HepG2 (cell line): ENCODE data around the gene SIX3. TPM values are rescaled to one million over a fixed set of nuclear protein-coding genes. Genes with fewer than 3 reads are reported as not detected.

Source experiments
- AGO1 ChIP-seq: fragments of 200-400 bp; formaldehyde crosslinking; IDR thresholded peaks from 2 replicates; pipeline ENCODE4 v1.6.1; 2017; ENCODE audit warnings: mild to moderate bottlenecking, low read depth, low read length, moderate library complexity; ENCODE audit not compliant: poor library complexity, severe bottlenecking
- ARHGAP35 ChIP-seq: sonication (generic); formaldehyde crosslinking; IDR thresholded peaks from 2 replicates; pipeline ENCODE4 v1.9.0; 2022; ENCODE audit warnings: mild to moderate bottlenecking, inconsistent platforms, moderate library complexity, missing genetic modification reagents, borderline replicate concordance
- CCDC6 ChIP-seq: sonication (generic); formaldehyde crosslinking; IDR thresholded peaks from 2 replicates; pipeline ENCODE4 v1.8.1; 2022; ENCODE audit warnings: mild to moderate bottlenecking, missing genetic modification reagents, moderate library complexity
- E2F1 ChIP-seq: sonication (generic); formaldehyde crosslinking; IDR thresholded peaks from 2 replicates; pipeline ENCODE4 v1.5.0; 2020; ENCODE audit warnings: missing genetic modification reagents
- FOXC1 ChIP-seq: sonication (generic); formaldehyde crosslinking; IDR thresholded peaks from 2 replicates; pipeline ENCODE4 v1.8.0; 2022; ENCODE audit warnings: mild to moderate bottlenecking, missing genetic modification reagents, borderline replicate concordance
- GTF3A ChIP-seq: sonication (generic); formaldehyde crosslinking; conservative IDR thresholded peaks from 2 replicates; pipeline ENCODE4 v1.4.0; 2020; ENCODE audit warnings: mild to moderate bottlenecking, missing genetic modification reagents
- HMG20B ChIP-seq: conservative IDR thresholded peaks from 2 replicates; pipeline ENCODE4 v1.6.1; 2016; ENCODE audit warnings: missing genetic modification reagents, missing compliant biosample characterization
- MAZ ChIP-seq, 2 experiments: sonication (generic) in 1 of 2; formaldehyde crosslinking in 1 of 2; IDR thresholded peaks; 2 replicates each; pipeline versions ENCODE4 v1.5.0 to v1.6.1; 2012 to 2020; ENCODE audit warnings: low read depth in 2 of 2, mild to moderate bottlenecking in 2 of 2, borderline replicate concordance in 1 of 2, improper control_type of control experiment in 1 of 2, low read length in 1 of 2, missing genetic modification reagents in 1 of 2, moderate library complexity in 1 of 2
- NCOA2 ChIP-seq: sonication (generic); formaldehyde crosslinking; IDR thresholded peaks from 2 replicates; pipeline ENCODE4 v1.8.0; 2022; ENCODE audit warnings: inconsistent platforms
- POLR2A ChIP-seq, 2 experiments: IDR thresholded peaks; 2 replicates each; pipeline ENCODE4 v1.6.1; 2011; ENCODE audit warnings: low read depth in 2 of 2, low read length in 2 of 2, mild to moderate bottlenecking in 1 of 2, moderate library complexity in 1 of 2; ENCODE audit not compliant: insufficient read depth in 1 of 2
- SALL1 ChIP-seq: sonication (generic); formaldehyde crosslinking; IDR thresholded peaks from 2 replicates; pipeline ENCODE4 v1.8.0; 2022; ENCODE audit warnings: mild to moderate bottlenecking, missing genetic modification reagents
- SIN3A ChIP-seq: IDR thresholded peaks from 2 replicates; pipeline ENCODE4 v1.6.1; 2011; ENCODE audit warnings: low read depth, mild to moderate bottlenecking, control low read depth, low read length, borderline replicate concordance
- SKIL ChIP-seq: sonication (generic); formaldehyde crosslinking; IDR thresholded peaks from 2 replicates; pipeline ENCODE4 v1.8.0; 2022; ENCODE audit warnings: missing genetic modification reagents, mild to moderate bottlenecking, moderate library complexity, borderline replicate concordance
- TBX3 ChIP-seq: fragments of 450-650 bp; IDR thresholded peaks from 2 replicates; pipeline ENCODE4 v1.6.1; 2017; ENCODE audit warnings: antibody characterized with exemption, mild to moderate bottlenecking, inconsistent platforms, borderline replicate concordance
- ZNF230 ChIP-seq: sonication (generic); formaldehyde crosslinking; IDR thresholded peaks from 2 replicates; pipeline ENCODE4 v1.4.0; 2020; ENCODE audit warnings: mild to moderate bottlenecking, missing genetic modification reagents
- ZNF552 ChIP-seq: sonication (generic); formaldehyde crosslinking; IDR thresholded peaks from 2 replicates; pipeline ENCODE4 v1.9.0; 2022; ENCODE audit warnings: missing genetic modification reagents, mild to moderate bottlenecking, borderline replicate concordance
- ZNF704 ChIP-seq: sonication (generic); formaldehyde crosslinking; IDR thresholded peaks from 2 replicates; pipeline ENCODE4 v1.8.1; 2023; ENCODE audit warnings: mild to moderate bottlenecking, inconsistent platforms, moderate library complexity, missing genetic modification reagents, borderline replicate concordance
- ZNF710 ChIP-seq: sonication (generic); formaldehyde crosslinking; IDR thresholded peaks from 2 replicates; pipeline ENCODE4 v1.5.0; 2020; ENCODE audit warnings: mild to moderate bottlenecking, missing genetic modification reagents, borderline replicate concordance
- ZNF737 ChIP-seq: sonication (generic); formaldehyde crosslinking; IDR thresholded peaks from 2 replicates; pipeline ENCODE4 v1.5.0; 2020; ENCODE audit warnings: missing genetic modification reagents, mild to moderate bottlenecking, borderline replicate concordance
- polyA plus RNA-seq, 8 experiments: library from polyadenylated mRNA; depleted of rRNA in 3 of 8; stranded (reverse) in 7 of 8; unstranded in 1 of 8; fragments of >200 nt; fragmentation: Illumina TruSeq in 4 of 8; extraction: Trizol in 4 of 8; gene quantifications; 2 replicates each; pipeline versions ENCODE4 v1.2.1 to v1.2.3, GENCODE V29; 2011 to 2016; ENCODE audit warnings: low read depth in 4 of 8, missing spikeins in 1 of 8, mixed read lengths in 1 of 8; ENCODE audit not compliant: insufficient read depth in 1 of 8
- total RNA-seq, 5 experiments: library from RNA; depleted of rRNA; stranded (reverse); fragments of >200 nt; fragmentation: Illumina TruSeq; extraction: Trizol; gene quantifications; 2 replicates each; pipeline ENCODE4 v1.2.3, GENCODE V29; 2016; ENCODE audit warnings: low read depth in 1 of 5

SIX3 gene
- total and polyA plus RNA-seq, 2 of the 13 experiments (the other 11 are each of a cell fraction or from before 2014, with no cell fraction given) = not detected

- TF ChIP-seq AGO1 = peak; percentile 24
- TF ChIP-seq NCOA2 (CRISPR knock-in tag) = no peak
- no peak for TF ChIP-seq HMG20B (CRISPR knock-in tag)
- TF ChIP-seq E2F1 (CRISPR knock-in tag) = no peak; the same call in 1 of the 2 replicates
- TF ChIP-seq TBX3 = no peak
- TF ChIP-seq SKIL (CRISPR knock-in tag) = no peak
- TF ChIP-seq SIN3A = no peak
- no peak for TF ChIP-seq POLR2A (IDR thresholded peaks at IDR 0.05; ENCODE audit: insufficient read depth in 1 of 2, low read depth in 2 of 2, low read length in 2 of 2)
- no peak for TF ChIP-seq ZNF737 (CRISPR knock-in tag)
- TF ChIP-seq ZNF704 (CRISPR knock-in tag) = no peak
- TF ChIP-seq ZNF552 (CRISPR knock-in tag) = no peak
- TF ChIP-seq ZNF710 (CRISPR knock-in tag) = 0 out of 2 replicates have a peak, but pooled peaks have one; percentile 27
- no peak for TF ChIP-seq MAZ (IDR thresholded peaks at IDR 0.05; ENCODE audit: borderline replicate concordance, low read depth, low read length)
- no peak for TF ChIP-seq MAZ (CRISPR knock-in tag; IDR thresholded peaks at IDR 0.05; ENCODE audit: low read depth)
- TF ChIP-seq CCDC6 (CRISPR knock-in tag) = no peak
- no peak for TF ChIP-seq ZNF230 (CRISPR knock-in tag)
- 0 out of 2 replicates have a peak, but pooled peaks have one; percentile 35 for TF ChIP-seq GTF3A (CRISPR knock-in tag)
- no peak for TF ChIP-seq SALL1
- TF ChIP-seq FOXC1 (CRISPR knock-in tag) = peak; percentile 59; the same call in 1 of the 2 replicates
- no peak for TF ChIP-seq ARHGAP35 (CRISPR knock-in tag)
These were observed 10.8 kb downstream of the SIX3 start (continued) for GRCh38 chr2:44952143-44952805.
